Stimulated activated CD4-positive, alpha-beta T cell treated with anti-CD3 and anti-CD28 coated beads, Interleukin-12 subunit alpha, Interleukin-12 subunit beta, amount 100 ng/mL, for 24 hours (primary cell): ENCODE data around the gene ZNF474.

Source experiments
- DNase-seq, 2 experiments: peaks; one replicate each; pipeline ENCODE4 v3.0.0-alpha.2; 2020; ENCODE audit warnings: low read depth in 2 of 2

Gene ZNF474

DNA sequence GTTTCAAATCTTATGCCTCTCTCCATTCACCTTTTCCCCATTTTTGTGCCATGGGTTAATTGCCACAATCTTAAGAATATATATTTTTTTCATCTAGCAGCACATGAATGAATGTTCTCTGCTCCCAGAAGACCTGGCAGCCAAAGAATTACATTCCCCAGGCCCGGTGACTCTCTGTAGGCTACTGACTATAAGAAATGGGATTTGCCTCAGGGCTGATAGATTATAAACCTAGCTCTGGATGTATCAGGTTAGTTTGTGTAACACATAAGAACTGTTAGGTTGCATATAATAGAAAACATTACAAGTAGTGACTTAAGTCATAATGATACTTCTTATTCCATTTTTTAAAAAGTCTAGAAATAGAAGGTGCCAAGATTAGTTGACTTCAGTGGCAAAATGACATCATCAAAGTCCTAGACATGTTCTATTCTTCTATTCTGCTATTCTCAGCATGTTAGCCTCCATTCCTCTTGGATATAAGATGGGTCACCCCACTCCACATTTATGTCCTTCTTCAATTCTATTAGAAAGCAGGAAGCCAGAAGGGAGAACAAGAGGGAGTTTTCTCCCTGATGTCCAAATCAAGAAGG is 10.9 kb upstream of the ZNF474 start:
- DNase-seq = no peak

DNA sequence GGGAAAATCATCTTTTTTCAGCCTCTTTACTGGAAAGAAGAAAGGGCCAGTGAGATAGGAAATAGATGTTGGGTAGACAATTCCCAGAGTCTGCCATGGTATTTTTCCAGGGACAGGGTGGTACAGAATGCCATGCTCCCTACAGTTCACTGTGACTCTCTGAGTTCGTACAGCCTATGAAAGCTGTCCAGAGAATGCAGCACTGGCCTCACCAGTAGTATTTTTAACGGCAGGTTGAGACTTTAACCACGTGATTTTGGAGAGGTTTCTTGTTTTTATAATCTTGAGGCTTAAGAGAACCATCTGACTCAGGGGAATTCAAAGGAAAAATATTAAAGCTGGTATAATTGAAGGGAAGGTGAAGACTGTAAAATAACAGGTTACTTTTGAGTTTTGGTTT is 10.1 kb upstream of the ZNF474 start:
- DNase-seq = no peak

DNA sequence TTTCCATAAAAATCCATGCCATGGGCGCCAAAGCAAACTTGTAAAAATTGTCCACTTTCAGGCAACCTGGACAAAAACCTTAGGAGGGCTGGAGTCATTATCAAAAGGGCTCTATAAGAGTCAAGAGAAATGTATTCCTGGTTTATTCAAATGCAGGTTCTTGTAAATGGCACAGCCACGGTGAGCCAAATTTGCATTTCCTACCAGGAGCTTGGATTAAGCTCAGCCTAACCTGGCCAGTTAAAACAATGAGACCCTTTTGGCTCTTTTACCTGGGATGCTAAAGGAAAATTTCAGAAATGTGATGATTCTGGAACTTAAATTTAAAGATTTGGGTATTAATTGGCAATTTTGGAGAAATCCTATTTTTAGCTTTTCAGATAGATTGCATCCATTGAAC is 8.9 kb upstream of the ZNF474 start:
- no peak for DNase-seq

DNA sequence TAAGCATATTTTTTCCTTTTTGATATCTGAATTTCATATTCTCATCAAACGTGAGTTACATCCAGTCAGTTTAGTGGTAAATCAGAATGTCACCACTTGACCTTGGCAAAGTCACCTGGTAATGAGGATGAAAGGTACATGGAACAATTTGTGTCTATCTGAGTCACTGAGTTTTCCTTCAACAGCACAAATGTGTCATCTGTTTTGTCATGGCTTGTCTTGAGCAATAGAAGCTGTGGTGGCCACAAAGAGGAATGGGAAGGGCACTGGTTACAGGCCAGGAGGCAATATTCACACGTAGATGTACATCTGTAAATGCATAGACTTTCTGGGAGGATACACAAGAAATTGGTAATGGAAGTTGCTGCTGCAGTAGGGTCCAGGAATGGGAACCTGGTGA is 8.4 kb upstream of the ZNF474 start:
- no peak for DNase-seq

DNA sequence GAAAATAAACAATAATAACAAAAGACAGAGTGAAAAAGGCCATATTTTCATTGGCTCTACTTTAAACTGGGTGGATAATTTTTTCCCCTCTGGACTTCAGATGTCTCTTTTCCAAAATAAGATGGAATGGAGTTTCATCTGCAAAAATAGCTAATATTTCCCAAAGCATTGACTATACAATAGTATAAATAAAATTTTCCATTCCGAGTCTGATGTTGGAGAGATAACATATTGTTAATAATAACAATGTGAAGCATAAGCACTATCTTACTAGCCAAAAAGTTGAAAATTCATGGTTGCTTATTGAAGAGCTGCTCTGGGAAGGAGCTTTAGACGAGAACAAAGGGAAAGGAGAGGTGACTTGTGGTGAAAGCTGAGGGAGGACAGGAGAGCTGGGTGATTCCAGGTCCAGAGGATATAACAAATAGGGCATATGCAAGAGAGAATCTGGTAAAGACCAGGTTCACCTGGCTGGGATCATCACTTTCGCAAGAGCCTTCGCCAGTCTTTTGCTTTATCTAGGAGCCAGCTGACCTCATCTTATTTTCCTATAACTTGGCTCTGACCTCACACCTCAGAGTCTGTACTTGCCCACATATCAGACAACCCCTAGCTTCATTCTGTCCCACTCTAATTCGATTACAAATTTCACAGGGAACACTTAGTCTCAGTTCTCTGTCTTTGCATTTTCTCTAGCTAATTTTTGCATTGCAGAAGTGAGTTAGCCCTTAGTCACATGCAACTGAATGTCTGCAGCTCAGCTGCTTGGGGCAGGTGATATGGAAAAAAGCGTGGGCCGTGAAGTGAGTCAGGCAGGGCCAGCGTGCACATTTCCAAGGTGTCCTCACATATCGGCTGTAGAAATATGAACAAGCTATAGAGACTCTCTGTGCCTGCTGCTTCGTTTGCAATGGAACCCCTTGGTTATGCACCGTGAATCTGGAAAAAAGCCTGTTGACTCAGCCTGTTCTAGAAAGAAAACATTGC is 7.6 kb upstream of the ZNF474 start:
- DNase-seq = no peak

DNA sequence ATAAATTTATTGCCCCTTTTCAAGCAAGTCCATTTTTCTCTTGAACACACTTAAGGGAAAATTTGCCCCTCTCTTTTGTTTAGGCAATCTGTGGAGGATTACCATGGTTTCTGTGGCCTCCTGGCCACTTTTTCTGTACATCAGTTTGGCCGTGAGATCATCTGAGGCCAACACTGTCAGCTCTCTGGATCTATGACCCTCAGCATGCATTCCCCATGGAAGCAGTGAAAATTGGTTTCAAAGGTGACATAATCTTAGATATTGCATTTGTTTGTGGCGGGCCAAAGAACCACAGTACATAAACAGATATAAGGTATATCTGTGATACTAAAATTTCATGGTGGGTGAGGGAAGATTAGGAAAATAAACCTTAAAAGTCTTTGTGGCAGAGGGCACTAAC is 4.6 kb upstream of the ZNF474 start:
- DNase-seq = no peak

DNA sequence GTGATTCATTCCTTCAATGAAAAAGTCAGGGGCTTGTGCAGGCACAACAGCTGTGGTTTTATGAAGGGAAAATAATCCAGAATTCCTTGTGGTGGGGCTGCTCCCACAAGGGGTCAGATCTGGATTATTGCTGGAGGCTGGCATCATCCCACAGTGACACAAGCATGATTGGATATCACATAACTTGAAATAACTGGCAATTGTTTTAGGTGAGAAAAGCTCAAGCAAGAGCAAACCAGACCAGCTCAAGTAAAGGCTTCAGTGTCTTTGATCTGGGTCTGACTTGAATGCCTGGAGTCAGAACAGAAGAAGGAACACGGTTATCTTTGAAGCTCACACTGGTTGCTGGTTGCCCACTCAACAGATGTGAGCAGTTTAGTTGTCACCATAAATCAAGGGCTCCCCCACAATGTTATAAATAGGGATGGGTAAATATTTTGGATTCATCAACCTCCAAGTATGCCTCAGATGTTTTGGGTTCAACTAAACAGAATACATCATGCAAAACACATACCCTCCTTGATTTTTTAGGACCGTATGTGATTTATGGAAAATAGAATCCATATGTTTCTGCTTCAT is 3.1 kb upstream of the ZNF474 start:
- no peak for DNase-seq

DNA sequence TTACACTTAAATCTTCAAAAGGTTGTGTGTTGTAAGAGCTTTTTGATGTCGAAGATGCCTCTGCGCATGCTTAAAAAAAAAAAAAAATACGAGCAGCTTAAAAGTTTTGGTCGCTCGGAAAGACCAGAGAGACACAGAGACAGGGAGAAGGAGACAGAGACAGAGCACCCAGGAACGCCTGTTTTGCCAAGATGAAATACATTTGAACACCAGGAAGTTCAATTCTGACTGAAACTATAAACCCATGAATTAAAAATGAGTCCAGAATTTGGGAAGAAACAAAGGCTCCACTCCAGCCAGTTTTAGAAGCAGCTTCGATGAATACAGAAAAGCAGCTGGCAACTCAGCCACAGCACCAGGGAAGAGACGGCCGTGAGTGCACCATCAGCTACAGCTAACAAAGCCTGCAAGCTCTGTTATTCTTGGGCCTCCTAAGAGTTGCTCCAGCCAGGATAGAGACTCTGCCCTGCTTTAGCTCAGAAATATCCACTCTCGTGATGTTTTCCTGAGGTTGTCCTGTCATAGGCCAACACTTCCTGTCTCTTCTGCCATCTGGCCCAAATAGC is 2.5 kb upstream of the ZNF474 start:
- DNase-seq = no peak

DNA sequence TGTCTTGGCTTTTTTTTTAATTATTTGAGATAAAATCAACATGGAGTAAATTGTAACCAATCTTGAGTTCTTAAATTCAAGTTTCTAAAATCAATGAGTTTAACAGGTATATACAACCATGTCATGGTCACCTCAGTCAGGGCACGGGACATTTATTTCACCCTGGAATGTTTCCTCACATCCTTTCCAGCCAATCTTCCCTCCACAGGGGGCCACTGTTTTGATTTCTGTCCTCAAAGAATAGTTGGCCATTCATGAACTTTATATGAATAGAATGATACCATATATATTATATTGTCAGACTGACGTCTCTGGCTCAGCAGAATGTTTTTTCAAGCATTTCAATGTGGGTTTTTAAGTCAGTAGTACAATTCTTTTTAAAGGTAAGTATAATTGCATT is 806 bp downstream of the ZNF474 start:
- no peak for DNase-seq

DNA sequence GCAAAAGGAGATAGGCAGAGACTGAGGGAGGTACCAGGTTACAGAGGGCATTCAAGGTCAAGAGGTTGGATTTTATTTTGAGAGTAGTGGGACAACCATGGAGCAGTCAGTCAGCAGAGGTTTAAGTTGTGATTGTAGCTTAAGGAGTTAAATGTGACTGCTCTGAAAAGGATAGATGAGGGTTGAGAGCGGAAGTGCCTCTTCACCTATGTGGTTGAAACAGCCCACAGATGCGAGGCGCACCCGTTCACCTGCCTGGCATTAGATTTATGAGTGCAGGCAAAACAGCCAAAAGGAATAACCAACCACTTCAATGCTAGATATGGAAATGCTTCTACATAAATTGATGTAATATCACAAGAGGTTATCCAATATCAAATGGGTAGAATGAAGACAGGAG is 8.4 kb downstream of the ZNF474 start:
- DNase-seq = no peak

DNA sequence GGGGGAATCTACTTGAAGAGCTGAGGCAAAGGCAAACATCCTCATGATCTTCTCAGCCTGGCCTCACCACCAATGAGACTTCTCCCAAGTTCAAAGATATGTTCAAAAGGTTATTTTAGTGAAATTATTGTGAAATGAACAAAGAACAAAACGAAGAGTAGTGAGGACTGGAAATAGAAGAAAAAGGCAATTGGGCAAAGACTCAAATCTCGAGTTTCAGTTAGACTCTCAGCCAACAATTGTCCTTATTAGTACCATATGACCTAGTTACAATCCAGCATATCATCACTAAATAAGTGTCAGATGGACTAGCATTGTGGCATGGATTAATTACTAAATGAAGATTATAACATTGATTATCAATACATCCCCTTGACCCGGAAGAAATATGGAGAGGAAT is 9.0 kb downstream of the ZNF474 start:
- no peak for DNase-seq

DNA sequence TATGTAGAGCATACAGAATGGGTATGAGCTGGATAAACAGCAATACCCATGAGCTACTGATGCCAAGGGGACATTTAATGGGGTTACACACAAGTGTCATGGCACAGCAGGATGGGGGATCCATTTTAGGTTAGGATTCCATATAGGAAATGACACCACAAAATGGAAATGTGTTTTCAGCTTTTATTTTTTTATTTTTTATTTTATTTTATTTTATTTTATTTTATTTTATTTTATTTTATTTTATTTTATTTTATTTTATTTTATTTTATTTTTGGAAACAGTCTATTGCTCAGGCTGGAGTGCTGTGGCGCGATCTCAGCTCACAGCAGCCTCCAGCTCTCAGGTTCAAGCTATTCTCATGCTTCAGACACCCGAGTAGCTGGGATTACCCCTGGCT is 11.6 kb downstream of the ZNF474 start:
- DNase-seq = no peak

DNA sequence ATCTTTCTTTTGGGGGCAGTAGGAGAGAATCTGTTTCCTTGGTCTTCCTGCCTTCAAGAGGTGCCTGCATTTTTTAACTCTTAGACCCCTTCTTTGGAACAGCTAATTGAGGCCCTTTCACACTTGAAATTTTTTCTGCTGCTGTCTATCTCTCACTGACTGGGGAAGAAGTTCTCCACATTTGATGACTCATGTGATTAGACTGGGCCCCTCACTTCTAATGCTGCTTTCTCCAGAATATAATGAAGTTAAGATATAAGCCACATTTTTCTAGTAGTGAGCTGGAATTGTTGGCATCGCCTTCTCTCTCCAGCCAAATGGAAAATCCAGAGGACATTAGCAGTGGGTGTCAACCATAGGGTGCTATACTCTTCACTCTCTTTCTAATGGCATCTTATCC is 12.4 kb downstream of the ZNF474 start:
- DNase-seq = no peak

DNA sequence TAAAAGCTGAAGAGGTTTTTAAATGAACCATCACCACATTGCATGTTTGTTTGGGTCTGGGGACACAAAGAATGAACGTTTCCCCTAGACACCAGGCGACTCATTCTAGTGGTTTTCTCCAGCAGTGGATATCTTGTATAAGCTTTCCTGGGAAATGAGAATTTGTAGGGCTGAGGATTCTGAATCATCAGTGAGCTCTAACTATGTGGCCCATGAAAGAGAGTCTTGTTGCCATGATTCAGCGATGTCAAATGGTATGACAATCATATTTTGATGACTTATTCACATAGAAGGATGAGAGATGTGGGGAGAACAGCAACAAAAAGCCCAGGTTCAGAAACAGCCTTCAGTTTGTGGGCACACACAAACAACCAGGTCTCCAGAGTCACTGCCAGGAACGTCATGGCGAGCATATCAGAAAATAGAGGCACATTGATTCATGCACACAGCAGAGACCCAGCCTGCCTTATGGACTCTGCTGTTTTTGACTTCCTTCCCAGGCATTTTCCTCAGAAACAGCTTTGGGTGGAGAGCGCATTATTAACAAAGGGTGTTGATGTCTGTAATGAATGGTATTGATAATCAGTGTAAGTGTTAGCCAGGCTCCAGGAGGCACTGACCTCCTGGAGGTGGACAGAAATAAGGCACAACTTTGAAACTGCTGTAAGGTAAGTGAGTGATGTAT is 13.3 kb downstream of the ZNF474 start:
- no peak for DNase-seq

DNA sequence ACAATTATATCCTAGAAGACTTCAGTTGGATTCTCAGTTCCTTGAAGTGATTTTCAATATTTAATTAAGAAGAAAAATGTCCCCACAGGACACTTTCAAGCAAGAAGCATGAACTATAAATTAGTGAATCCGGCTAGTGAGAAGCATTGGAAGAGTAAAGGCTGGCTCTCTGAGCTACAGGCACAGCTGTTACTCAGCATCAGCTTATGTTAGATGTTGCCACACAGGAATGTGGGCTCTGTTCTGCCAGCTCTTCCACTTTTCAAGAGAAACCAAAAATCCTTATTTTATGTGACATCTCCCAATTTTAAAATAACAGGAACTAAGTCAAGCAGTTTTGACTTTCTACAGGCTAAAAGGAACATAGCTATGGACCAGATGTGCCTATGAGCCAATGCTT is 14.9 kb downstream of the ZNF474 start:
- DNase-seq = no peak

DNA sequence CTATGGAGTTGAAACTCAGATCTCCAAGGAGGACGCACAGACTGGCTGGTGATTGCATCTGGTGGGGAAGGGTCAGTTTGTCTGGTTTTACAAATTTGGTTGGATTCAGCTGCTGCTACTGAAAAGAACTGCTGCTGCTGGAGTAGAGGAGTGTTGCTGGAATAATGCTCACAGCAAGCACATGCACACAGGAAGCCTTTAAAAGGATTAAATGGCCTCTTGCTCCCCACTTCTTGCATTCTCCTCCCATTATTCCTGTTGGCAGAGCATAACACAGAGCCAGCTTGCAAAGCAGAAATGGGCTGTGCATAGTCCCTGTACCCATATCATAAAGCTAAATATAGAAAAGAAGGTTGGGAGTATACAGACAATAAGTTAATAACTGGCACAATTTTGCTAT is 16.6 kb downstream of the ZNF474 start:
- no peak for DNase-seq

DNA sequence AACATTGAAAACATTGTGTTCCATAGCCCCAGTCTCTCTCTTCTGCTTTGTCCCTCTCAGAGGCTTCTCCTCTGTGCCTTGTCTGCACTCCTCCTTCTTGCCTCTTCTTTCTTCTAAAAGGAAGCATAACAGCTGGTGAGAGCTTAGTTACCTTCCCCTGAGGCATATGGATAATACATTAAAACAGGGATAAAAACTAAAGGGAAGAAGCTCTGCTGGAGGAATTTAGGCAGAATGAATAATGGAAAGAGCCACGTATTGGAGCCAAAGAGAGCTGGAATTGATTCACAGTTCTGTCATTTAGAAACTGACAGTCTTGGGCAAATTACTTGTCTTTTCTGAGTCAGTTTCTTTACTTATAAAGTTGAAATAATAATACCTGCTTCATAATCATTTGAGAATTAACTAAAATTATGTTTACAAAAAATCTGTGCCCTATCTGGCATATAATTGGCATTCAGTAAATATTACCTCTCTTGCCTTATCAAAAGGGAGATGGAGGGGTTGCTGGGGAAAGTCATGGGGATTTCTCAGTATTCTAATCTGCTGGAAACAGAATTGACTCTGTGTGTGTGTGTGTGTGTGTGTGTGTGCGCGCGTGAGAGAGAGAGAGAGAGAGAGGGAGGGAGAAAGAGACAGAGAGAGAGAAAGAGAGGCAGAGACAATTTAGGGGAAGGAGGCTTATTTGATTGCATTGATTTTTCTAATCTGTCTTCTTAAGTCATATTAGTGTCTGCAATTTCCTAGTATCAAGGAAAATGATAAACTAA is 20.2 kb downstream of the ZNF474 start:
- DNase-seq = no peak

DNA sequence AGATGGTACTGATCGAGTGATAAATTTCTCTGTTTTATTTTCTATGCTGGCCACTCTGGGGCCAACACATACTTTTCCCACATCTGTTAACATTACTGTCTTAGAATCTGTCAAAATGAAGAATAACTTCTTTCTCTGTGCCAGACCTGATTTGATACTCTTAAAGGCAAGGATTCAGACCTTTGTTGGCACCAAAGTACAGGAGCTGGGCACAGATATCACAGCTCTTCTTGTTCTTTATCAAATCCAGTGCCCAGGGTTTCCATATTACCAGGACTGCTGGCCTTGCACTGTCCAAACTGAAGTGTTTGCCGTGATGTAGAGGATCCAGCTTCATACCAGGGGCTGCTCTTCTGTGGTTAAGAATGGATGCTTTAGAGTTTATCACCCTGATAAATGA is 20.9 kb downstream of the ZNF474 start:
- DNase-seq = no peak

DNA sequence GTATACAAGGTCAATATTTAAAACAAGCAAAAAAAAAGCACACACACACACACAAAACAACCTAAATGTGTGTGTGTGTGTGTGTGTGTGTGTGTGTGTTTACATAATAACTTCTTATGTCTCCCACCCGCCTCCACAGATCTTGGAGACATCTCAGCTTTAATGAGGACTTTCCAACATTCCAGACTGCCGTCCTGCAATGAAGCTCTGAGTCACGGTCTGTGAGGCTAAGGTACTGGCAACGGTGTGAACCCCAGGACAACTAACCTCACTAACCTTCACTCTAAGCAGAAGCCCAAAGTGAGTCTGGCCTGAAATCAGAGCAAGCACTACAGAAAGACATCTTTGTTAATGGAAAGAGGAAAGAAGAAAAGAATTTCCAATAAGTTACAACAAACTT is 22.3 kb downstream of the ZNF474 start:
- DNase-seq = no peak

DNA sequence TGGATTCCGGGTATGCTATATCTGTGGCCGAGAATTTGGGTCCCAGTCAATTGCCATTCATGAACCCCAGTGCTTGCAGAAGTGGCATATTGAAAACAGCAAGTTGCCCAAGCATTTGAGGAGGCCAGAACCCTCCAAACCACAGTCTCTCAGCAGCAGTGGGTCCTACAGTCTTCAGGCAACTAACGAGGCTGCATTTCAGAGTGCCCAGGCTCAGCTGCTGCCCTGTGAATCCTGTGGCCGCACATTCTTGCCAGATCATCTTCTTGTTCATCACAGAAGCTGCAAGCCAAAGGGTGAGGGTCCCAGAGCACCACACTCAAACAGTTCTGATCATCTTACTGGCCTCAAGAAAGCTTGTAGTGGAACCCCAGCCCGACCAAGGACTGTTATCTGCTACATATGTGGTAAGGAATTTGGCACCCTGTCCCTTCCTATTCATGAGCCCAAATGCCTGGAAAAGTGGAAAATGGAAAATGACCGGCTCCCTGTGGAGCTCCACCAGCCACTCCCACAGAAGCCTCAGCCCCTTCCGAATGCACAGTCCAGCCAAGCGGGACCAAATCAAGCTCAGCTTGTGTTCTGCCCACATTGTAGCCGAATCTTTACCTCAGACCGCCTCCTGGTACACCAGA is 23.0 kb downstream of the ZNF474 start:
- no peak for DNase-seq

DNA sequence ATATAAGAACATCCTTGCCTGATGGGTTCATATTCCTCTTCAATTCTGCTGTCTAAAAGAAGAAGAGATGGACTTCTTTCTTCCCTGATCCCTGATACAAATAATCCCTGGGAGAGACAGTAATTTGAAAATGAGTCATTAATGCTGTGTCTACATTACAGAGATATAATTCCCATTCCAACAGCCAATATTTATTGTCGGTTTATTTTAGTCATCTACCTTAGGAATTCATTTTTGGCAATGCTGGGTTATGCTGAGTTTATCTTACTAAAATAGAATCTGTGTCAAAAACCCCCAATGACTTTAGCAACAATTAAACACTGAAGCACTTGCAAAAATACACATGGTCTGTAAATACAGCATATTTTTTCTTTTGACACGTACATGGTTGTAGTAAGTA is 23.9 kb downstream of the ZNF474 start:
- DNase-seq = no peak
